NT2/D1 (cell line): Measurements from ENCODE around the gene PRCD.

Source experiments
- SUZ12 ChIP-seq: IDR thresholded peaks from 2 replicates; pipeline ENCODE4 v1.6.1; 2011; ENCODE audit not compliant: insufficient read length, insufficient read depth; ENCODE audit errors: extremely low read depth
- YY1 ChIP-seq: IDR thresholded peaks from 2 replicates; pipeline ENCODE4 v1.6.1; 2011; ENCODE audit not compliant: insufficient read length, insufficient read depth
- ZNF274 ChIP-seq: IDR thresholded peaks from 2 replicates; pipeline ENCODE4 v1.6.1; 2011; ENCODE audit warnings: mild to moderate bottlenecking, low read depth, low read length

DNA sequence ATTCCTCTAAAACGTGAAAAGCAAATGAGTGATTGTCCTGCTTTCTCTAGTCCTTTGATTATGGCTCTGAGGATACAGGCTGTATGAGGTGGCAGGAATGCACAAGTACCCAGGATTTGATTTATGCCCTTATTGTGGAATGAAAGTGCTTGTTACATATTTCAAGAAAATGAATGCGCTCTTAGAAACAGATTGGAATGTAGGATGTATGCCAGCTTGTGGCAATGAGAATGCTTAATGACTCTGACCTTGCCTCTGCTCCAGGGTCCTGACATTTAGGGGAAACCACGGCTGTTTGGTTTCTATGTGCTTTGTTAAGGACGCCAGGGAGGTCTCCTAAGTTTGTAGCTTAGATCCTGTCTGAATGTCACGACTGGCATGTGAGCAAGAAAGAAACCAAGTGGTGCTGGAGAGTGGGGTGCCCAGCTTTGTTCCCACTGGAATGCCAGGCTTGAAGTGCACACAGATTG lies 22.0 kb downstream of the PRCD start:
- TF ChIP-seq YY1 (no peak), ZNF274 (no peak), SUZ12 (no peak)
